SU-DHL-6 (cell line): ENCODE data around the gene POLG2.

Experiments used
- CTCF ChIP-seq: fragments of 200-600 bp; sonication (generic); IDR thresholded peaks from one replicate; pipeline ENCODE4 v1.5.1; 2017; ENCODE audit warnings: antibody characterized with exemption, mild to moderate bottlenecking, low read length, moderate library complexity; ENCODE audit not compliant: insufficient read depth, poor library complexity, severe bottlenecking
- EZH2phosphoT487 ChIP-seq: fragments of 200-600 bp; sonication (generic), shearing (Covaris generic); conservative IDR thresholded peaks from 2 replicates; pipeline ENCODE4 v1.6.1; 2018; ENCODE audit warnings: mild to moderate bottlenecking, antibody characterized with exemption, low read length, moderate library complexity, mixed read lengths

GRCh38 chr17:64455993-64456885, 40.6 kb downstream of the POLG2 start:
- TF ChIP-seq CTCF (no peak), EZH2phosphoT487 (no peak)
